GM18499 (cell line): ENCODE data around the gene SRXN1.

Experiments
- ATAC-seq: cut with Tn5 transposase; IDR thresholded peaks from one replicate; pipeline ENCODE4 v1.9.1; 2021; ENCODE audit warnings: moderate number of reproducible peaks; ENCODE audit not compliant: insufficient read depth, unreplicated experiment

Gene SRXN1

DNA sequence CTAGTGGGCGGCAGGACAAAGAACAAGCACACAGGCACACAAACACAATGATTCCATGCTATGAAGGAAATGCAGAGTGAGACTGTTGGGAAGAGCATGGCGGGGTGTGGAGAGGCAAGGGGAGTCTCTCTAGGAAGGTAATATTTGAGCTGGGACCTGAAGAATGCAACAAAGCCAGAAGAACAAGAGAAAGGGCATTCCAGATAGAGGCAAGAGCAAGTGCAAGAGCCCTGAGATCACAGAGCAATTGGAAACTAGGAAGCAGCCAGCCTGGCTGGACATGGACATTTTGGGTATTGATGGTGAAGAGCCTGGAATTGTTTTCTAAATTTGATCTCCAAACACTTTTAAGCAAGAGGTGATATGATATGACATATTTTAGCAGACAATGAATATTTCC, 15.4 kb downstream of the SRXN1 start:
- no peak for ATAC-seq

DNA sequence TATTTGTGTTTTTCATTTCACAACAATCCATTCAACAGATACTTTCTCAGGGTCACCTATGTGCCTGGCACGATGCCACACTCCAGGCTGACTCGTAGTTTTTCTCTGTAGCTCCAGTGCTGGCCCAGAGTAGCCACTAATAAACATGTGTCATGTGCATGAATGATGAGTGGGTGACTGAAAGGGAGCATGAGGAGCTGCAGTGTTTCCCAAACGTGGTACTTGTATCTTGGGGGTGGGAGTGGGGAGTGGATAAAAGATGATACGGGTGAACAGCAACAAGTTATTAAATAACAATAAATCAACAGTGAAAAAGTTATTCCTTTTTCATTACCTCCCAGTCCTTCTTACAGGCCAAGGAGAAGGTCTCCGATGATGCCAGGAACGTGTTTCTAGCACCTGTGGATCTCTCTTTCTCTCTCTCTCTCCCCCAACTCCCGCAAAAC, 17.1 kb downstream of the SRXN1 start:
- ATAC-seq = no peak

- no peak for ATAC-seq
These were observed 17.7 kb downstream of the SRXN1 start for GRCh38 chr20:635028-635892.

- ATAC-seq = no peak
These were observed 18.7 kb downstream of the SRXN1 start for GRCh38 chr20:634148-634925.

DNA sequence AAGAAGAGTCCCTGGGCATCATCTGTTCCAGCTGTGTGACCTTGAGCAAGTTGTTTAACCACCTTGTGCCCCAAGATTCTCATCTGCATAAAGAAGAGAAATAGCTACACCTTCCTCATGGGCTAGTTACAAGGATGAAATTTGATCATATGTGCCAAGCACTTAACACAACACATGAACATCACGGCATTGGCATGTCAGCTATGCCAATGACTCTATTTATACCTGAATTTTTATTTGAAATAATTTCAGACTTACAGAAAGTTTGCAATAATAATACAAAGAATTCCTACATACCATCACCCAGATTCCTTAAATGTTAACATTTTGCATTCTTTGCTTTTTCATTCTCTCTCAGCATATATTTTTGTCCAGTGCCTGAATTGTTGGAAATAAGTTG, 21.9 kb downstream of the SRXN1 start:
- ATAC-seq = no peak

DNA sequence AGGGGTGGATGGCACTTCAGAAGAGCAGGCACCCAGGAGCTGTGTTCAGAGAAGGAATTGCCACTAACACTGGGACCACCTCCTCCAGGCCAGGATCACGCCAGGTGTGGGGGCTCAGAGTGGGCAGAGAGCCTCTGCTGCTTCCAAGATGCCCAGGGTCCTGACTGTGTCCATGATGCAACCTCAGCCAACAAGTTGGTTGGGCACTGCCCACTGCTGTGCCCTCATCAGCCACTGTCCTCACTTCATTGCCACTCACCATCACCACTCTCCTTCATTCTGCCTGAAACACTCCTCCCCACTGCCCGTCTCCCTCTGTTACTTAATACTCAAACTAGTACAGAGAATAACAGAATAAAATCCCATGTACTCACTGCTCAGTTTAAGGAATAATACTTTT, 26.4 kb downstream of the SRXN1 start:
- no peak for ATAC-seq

GRCh38 chr20:625360-625932, 27.6 kb downstream of the SRXN1 start:
- no peak for ATAC-seq

DNA sequence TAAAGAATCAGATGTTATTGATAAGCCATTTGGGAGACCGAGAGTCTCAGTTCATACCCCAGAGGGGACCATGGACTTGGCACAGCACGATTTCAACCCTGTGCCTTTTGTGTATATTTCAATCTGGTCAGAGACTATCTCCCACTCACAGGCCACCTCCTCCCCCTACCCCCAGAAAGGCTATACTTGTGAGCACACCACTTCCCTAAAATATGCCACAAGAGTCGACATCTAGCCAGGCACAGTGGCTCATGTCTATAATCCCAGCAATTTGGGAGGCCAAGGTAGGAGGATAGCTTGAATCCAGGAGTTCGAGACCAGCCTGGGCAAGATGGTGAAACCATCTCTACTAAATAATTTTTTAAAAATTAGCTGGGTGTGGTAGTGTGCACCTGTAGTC, 29.3 kb downstream of the SRXN1 start:
- no peak for ATAC-seq

GRCh38 chr20:623021-623420, 30.0 kb downstream of the SRXN1 start:
- no peak for ATAC-seq

GRCh38 chr20:622161-622560, 30.8 kb downstream of the SRXN1 start:
- no peak for ATAC-seq

- ATAC-seq = no peak
These were observed 31.8 kb downstream of the SRXN1 start for GRCh38 chr20:621125-621756.

- no peak for ATAC-seq
These were observed 32.8 kb downstream of the SRXN1 start for GRCh38 chr20:620246-620645.

DNA sequence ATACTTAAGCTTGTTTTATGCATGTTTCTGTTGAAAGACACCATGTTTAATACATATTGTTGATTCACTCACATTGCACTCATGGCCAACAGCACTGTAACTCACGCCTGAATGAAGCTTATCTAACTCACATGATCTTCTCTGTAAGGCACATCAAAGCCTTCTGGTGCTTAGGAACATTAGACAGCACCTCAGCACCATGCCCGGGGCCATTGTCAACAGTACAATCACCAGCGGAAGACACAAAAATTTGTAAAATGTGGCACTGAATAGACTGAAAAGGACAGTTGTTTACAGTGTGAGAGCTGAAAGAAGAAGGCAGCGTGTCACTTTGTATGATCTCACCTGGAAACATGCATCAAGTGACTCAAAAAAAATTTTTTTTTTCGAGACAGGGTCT, 34.0 kb downstream of the SRXN1 start:
- ATAC-seq = no peak

DNA sequence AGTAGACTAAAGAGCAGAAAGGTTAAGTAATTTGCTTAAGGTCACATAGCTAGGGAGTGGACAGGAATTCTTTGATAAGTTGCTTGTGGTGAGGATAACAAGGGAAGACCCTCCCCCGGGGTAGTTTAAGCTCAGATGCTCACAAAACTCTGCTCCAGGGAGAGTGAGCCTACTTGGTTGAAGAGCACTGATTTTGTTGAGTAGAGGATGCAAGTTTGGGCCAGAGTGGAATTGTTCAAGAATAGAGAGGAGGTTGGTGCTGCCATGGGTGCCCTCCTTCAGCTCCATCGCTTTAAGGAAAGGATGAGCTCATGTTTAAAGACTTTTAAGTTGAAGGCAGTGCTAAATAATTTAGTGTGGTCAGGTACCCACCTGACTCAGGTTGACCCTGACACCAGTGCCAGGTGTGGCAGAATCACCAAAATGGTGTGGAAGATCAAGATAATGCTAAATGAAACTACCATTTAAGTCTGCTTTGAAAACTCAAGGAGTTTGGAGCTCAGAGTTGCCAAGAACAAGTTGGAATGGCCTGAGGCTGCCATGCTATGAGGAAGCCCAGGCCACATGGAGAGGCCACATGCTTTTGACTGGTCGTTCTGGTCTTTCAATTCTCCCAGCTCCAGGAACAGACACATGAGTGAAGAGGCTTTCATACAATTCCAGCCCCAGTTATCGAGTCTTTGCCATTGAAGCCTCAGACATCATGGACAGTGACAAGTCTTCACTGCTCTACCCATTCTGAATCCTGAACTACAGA, 34.9 kb downstream of the SRXN1 start:
- ATAC-seq = no peak

DNA sequence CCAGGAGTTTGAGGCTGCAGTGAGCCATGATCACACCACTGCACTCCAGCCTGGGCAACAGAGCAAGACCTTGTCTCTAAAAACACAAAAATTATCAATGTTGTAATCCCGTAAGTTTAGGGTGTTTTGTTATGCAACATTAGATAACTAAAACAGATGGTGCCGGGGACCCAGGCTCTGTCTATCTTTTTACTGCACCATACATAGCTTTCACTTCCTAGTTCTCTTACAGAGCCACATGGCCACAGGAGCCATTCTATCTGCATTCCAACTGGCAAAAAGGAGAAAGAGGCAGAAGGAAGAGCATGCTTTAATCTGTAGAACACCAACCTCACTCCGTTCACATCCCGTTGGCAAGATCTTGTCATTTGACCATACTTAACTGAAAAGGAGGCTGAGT, 37.5 kb downstream of the SRXN1 start:
- ATAC-seq = no peak

GRCh38 chr20:611843-612185, 41.2 kb downstream of the SRXN1 start:
- ATAC-seq = no peak

DNA sequence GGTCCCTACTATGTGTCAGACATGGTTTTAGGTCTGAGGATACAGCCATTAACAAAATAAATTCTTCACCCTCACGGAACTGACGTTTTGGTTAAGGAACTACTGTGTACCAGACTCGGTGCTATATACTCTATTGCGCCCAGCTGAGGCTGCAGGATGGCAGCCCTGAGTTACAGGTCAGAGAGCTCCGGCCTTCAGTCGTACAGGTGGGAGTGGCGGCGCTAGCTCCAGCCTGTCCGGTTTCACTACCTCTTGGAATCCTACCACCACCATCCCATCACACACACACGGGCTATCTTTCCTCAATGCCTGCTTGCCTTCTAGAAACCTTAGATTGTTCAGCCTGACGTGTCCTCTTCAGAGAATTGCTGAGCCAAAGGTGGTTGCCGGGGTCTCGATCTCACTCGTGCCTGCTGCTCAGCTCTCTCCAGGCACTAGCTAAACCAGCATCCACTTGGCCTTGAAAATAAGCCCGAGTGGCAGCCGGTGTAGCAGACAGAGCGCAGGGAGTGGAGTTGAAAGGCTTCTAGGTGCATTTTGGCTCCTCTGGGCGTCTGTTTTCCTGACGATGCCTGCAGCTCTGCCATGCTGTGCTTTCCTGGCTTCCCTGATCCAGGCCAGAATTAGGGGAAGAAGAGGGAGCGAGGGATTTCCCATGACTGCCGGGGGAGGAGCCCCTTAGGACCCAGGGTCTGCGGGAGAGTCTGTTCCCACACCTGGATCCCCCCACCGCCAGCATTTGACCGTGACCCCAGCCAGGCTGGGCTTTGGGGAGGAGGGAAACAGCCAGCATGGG, 41.8 kb downstream of the SRXN1 start:
- no peak for ATAC-seq

DNA sequence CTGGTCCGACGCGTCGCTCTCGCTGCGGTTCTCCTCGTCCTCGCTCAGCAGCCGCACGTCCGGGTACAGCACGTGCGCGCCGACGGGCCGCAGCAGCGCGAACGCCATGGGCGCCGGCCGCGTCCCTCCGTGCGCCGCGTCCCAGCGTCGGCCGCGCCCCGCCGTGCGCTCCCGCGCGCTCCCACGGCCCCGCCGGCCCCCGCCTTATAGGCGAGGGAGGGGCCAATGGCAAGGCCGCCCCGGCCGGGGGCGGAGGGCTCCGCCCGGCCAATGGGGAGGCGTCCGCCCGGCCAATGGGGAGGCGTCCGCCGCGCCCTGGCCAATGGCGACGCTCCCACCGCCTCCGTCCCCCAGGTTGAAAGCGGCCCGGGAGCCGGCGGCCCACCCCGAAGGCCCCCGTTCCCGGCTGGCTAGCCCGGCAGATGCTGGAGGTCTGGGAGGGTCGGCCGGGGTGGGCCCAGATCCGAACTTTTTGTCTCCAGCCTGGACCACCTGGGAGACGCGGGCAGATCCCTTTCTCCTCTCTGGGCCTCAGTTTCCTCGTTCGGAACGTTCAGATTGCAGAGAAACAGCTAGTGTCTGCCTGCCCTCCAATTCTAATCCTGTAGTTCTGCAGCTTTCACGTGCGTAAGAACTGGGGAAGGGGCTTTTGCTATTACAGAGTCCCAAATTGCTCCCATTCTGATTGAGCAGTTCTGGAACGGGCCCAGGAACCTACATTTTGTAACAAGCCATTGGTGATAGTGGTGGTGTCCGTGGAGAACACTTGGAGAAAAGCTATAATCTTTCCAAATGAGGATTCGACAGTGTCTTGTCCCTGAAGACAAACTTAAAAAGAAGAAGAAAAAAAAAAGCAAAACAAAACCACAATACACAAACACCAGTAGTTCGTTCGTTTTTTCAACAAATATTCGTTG, 42.6 kb downstream of the SRXN1 start, which contains the start of gene TCF15:
TCF15 (minus strand) TSS at position 180 of the 917 bp plus-strand sequence; CDS start at position 108, 72 bp downstream.
- no peak for ATAC-seq
